Panc1 (cell line): ENCODE measurements around the gene MSMP. TPM values are rescaled to one million over a fixed set of nuclear protein-coding genes. Genes with fewer than 3 reads are reported as not detected.

Experiments
- ATAC-seq: fragments of 200-7000 bp; cut with Tn5 transposase; 2 replicates; pipeline ENCODE4 v1.9.1; 2020; ENCODE audit warnings: mild to moderate bottlenecking, moderate library complexity
- BruUV-seq: library from RNA; stranded (reverse); fragments of 400-500 nt; replicated peaks from 2 replicates; lab custom pipeline; 2021; lab: Mats Ljungman, UMichigan
- CTCF ChIA-PET: fragments of 300-600 bp; sonication (Branson Sonifier 250); formaldehyde crosslinking; loops from one replicate; lab custom pipeline; 2022; ENCODE audit warnings: antibody characterized with exemption; lab: Charles Lee
- POLR2A ChIA-PET: fragments of 300-600 bp; sonication (Branson Sonifier 250); formaldehyde crosslinking; loops from one replicate; lab custom pipeline; 2022; ENCODE audit warnings: antibody characterized with exemption; lab: Charles Lee
- DNase-seq: peaks from one replicate; pipeline ENCODE4 v3.0.0-alpha.2; 2010; ENCODE audit warnings: low read depth, low spot score
- H3K27ac ChIP-seq: 2 replicates; pipeline ENCODE4 v1.5.1; 2011; ENCODE audit warnings: mild to moderate bottlenecking, low read length, inconsistent platforms
- H3K27me3 ChIP-seq: fragments of 200-500 bp; sonication (Bioruptor generic); 2 replicates; pipeline ENCODE4 v1.6.0; 2014; ENCODE audit warnings: low read length, inconsistent platforms; ENCODE audit not compliant: control insufficient read depth, insufficient read depth
- H3K36me3 ChIP-seq: fragments of 200-500 bp; sonication (Bioruptor generic); 2 replicates; pipeline ENCODE4 v1.5.1; 2014; ENCODE audit warnings: inconsistent platforms, mild to moderate bottlenecking, low read length, moderate library complexity; ENCODE audit not compliant: control insufficient read depth, insufficient read depth
- H3K4me1 ChIP-seq: 2 replicates; pipeline ENCODE4 v1.5.1; 2011; ENCODE audit warnings: inconsistent platforms, mild to moderate bottlenecking, low read length, moderate library complexity; ENCODE audit not compliant: control insufficient read depth, insufficient read depth
- H3K4me3 ChIP-seq, 2 experiments: 2 replicates each; pipeline ENCODE4 v1.5.1; 2011 to 2012; ENCODE audit warnings: low read depth in 2 of 2, low read length in 2 of 2, mild to moderate bottlenecking in 2 of 2, inconsistent platforms in 1 of 2, moderate library complexity in 1 of 2
- H3K9me3 ChIP-seq: fragments of 200-500 bp; sonication (Bioruptor generic); 2 replicates; pipeline ENCODE4 v1.5.1; 2014; ENCODE audit warnings: low read depth, mild to moderate bottlenecking, inconsistent platforms, low read length, moderate library complexity; ENCODE audit not compliant: control insufficient read depth, insufficient read depth
- CTCF ChIP-seq: fragments of 450-650 bp; IDR thresholded peaks from 2 replicates; pipeline ENCODE4 v1.5.1; 2017; ENCODE audit warnings: mild to moderate bottlenecking
- POLR2AphosphoS5 ChIP-seq: IDR thresholded peaks from 2 replicates; pipeline ENCODE4 v1.6.1; 2012; ENCODE audit warnings: mild to moderate bottlenecking, low read depth, low read length, moderate library complexity
- REST ChIP-seq, 2 experiments: IDR thresholded peaks; 2 replicates each; pipeline ENCODE4 v1.6.1; 2011 to 2012; ENCODE audit warnings: low read depth in 2 of 2, control low read depth in 1 of 2, low read length in 1 of 2, mild to moderate bottlenecking in 1 of 2, moderate library complexity in 1 of 2; ENCODE audit not compliant: insufficient read depth in 1 of 2
- SIN3A ChIP-seq: IDR thresholded peaks from 2 replicates; pipeline ENCODE4 v1.6.1; 2012; ENCODE audit warnings: low read depth, mild to moderate bottlenecking, low read length, moderate library complexity, borderline replicate concordance; ENCODE audit not compliant: insufficient read depth
- TCF7L2 ChIP-seq: IDR thresholded peaks from 2 replicates; pipeline ENCODE4 v1.6.1; 2011; ENCODE audit warnings: mild to moderate bottlenecking, low read depth, low read length, inconsistent platforms
- in situ Hi-C: cut with HindIII; loops from 2 replicates; pipeline ENCODE4 v1.10.0; 2016; ENCODE audit warnings: low sequenced_read_pairs, low pct_unique_long_range_greater_than_20kb
- intact Hi-C: fragments of 100-400 bp; cut with micrococcal nuclease; formaldehyde crosslinking; loops from one replicate; pipeline ENCODE4 v1.10.0; 2022; ENCODE audit not compliant: unreplicated experiment
- total RNA-seq: library from RNA; stranded (reverse); gene quantifications from one replicate; pipeline ENCODE4 v1.2.1, GENCODE V29; 2021; ENCODE audit not compliant: unreplicated experiment

Gene MSMP
- total RNA-seq, 1 experiment from 2014 or later, result 1.4 TPM

GRCh38 chr9:35797311-35798109, 43.4 kb upstream of the MSMP start:
- TF ChIP-seq CTCF (no peak), SIN3A (no peak), TCF7L2 (no peak), POLR2AphosphoS5 (no peak), REST (IDR thresholded peaks at IDR 0.05; ENCODE audit: insufficient read depth in 1 of 2, low read depth in 2 of 2, low read length in 1 of 2) (no peak)
- intact Hi-C loops, result no loop called here
- BruUV-seq, result no TSS peak
- Histone ChIP-seq H3K9me3 (no peaks in the 10 kb centered on the region), H3K36me3 (no peaks in the 10 kb centered on the region; the same call in 1 of the 2 replicates), H3K27me3 (no peaks in the 10 kb centered on the region), H3K4me3 (no peak overlapping the region), H3K4me1 (0 out of 2 replicates have a peak, but pooled peaks cover 3% of the 10 kb centered on the region), H3K27ac (no peak overlapping the region)
- DNase-seq, result no peak
- in situ Hi-C loops, result no loop called here
- no peak for ATAC-seq
- ChIA-PET POLR2A (no interaction called here), CTCF (no interaction called here)

- no TSS peak for BruUV-seq
- Histone ChIP-seq H3K27me3 (no peaks in the 10 kb centered on the region), H3K4me1 (0 out of 2 replicates have a peak, but pooled peaks cover 3% of the 10 kb centered on the region), H3K27ac (no peak overlapping the region), H3K36me3 (no peaks in the 10 kb centered on the region; the same call in 1 of the 2 replicates), H3K9me3 (no peaks in the 10 kb centered on the region), H3K4me3 (no peak overlapping the region)
- in situ Hi-C loops (no loop called here), intact Hi-C loops (no loop called here)
- ChIA-PET POLR2A (interaction anchor here (0.6 kb wide), 1 partner anchor 824 kb away, joined by 7 read pairs; no protein-coding TSS in a partner anchor), CTCF (no interaction called here)
- DNase-seq (no peak), ATAC-seq (0 out of 2 replicates have a peak, but pooled peaks have one; percentile 36)
- TF ChIP-seq POLR2AphosphoS5 (no peak), CTCF (no peak), TCF7L2 (no peak), REST (IDR thresholded peaks at IDR 0.05; ENCODE audit: insufficient read depth in 1 of 2, low read depth in 2 of 2, low read length in 1 of 2) (no peak), SIN3A (no peak)
Observed at GRCh38 chr9:35795695-35796094, 41.6 kb upstream of the MSMP start.
